Left hindlimb (tissue), 1 donor: ENCODE results near the gene ENO4.

Source experiments
- DNase-seq: peaks from one replicate; pipeline ENCODE4 v3.0.0-alpha.2; 2018

Gene ENO4

GRCh38 chr10:116919164-116919563, 69.9 kb downstream of the ENO4 start:
- DNase-seq: no peak

GRCh38 chr10:116919706-116920105, 70.4 kb downstream of the ENO4 start:
- DNase-seq: no peak

GRCh38 chr10:116925056-116925455, 75.8 kb downstream of the ENO4 start:
- DNase-seq: no peak

GRCh38 chr10:116926426-116926825, 77.1 kb downstream of the ENO4 start:
- DNase-seq: no peak

- no peak for DNase-seq
These were observed 82.5 kb downstream of the ENO4 start for GRCh38 chr10:116931806-116932205.
